CD14-positive monocyte (primary cell): ENCODE measurements around the gene MRPL10. TPM values are rescaled to one million over a fixed set of nuclear protein-coding genes. Genes with fewer than 3 reads are reported as not detected.

Experiments used
- DNase-seq, 3 donors: peaks; one replicate each; pipeline ENCODE4 v3.0.0-alpha.2; 2011 to 2022
- H2AFZ ChIP-seq: 2 replicates; pipeline ENCODE4 v1.6.0; 2012; ENCODE audit warnings: mild to moderate bottlenecking, low read depth, low read length, inconsistent platforms; ENCODE audit not compliant: insufficient read depth, poor library complexity, severe bottlenecking
- H3K27ac ChIP-seq, 2 donors: 1 replicate in 1 of 2; 2 replicates in 1 of 2; pipeline ENCODE4 v1.5.1; 2012 to 2013; ENCODE audit warnings: low read length in 2 of 2, control low read depth in 1 of 2, inconsistent platforms in 1 of 2, low read depth in 1 of 2, mild to moderate bottlenecking in 1 of 2
- H3K27me3 ChIP-seq, 2 donors: one replicate each; pipeline versions ENCODE4 v1.6.0 to v1.6.1; 2011 to 2013; ENCODE audit warnings: low read length in 2 of 2; ENCODE audit not compliant: control insufficient read depth in 2 of 2, insufficient read depth in 2 of 2
- H3K36me3 ChIP-seq, 2 donors: replicated peaks in 1 of 2; 1 replicate in 1 of 2; 2 replicates in 1 of 2; pipeline versions ENCODE4 v1.5.1 to v1.6.1; 2012 to 2013; ENCODE audit warnings: low read length in 2 of 2, control low read depth in 1 of 2, inconsistent platforms in 1 of 2, mild to moderate bottlenecking in 1 of 2; ENCODE audit not compliant: insufficient read depth in 2 of 2, control insufficient read depth in 1 of 2
- H3K4me1 ChIP-seq, 2 donors: 1 replicate in 1 of 2; 2 replicates in 1 of 2; pipeline versions ENCODE4 v1.5.1 to v1.6.1; 2012 to 2013; ENCODE audit warnings: low read length in 2 of 2, control low read depth in 1 of 2, inconsistent platforms in 1 of 2, mild to moderate bottlenecking in 1 of 2, moderate library complexity in 1 of 2; ENCODE audit not compliant: insufficient read depth in 2 of 2, control insufficient read depth in 1 of 2
- H3K4me2 ChIP-seq: replicated peaks from 2 replicates; pipeline ENCODE3; 2012; ENCODE audit warnings: low read length, moderate library complexity, mild to moderate bottlenecking; ENCODE audit not compliant: poor library complexity, severe bottlenecking; ENCODE audit errors: extremely low read depth
- H3K4me3 ChIP-seq, 3 experiments: fragments of 200-600 bp in 1 of 3; sonication (generic) in 1 of 3; replicated peaks in 1 of 3; 1 replicate in 2 of 3; 2 replicates in 1 of 3; pipeline ENCODE4 v1.5.1; 2011 to 2013; ENCODE audit warnings: low read length in 3 of 3, mild to moderate bottlenecking in 3 of 3, control low read depth in 2 of 3, low read depth in 2 of 3, inconsistent platforms in 1 of 3, moderate library complexity in 1 of 3
- H3K79me2 ChIP-seq: 2 replicates; pipeline ENCODE4 v1.6.0; 2012; ENCODE audit warnings: mild to moderate bottlenecking, control low read depth, inconsistent platforms, low read length, moderate library complexity; ENCODE audit not compliant: insufficient read depth
- H3K9ac ChIP-seq: 2 replicates; pipeline ENCODE4 v1.6.0; 2017; ENCODE audit warnings: low read length, mild to moderate bottlenecking; ENCODE audit not compliant: insufficient read depth, poor library complexity, severe bottlenecking
- H3K9me3 ChIP-seq, 2 donors: replicated peaks in 1 of 2; 1 replicate in 1 of 2; 2 replicates in 1 of 2; pipeline versions ENCODE4 v1.5.1 to v1.6.1; 2012 to 2013; ENCODE audit warnings: low read length in 2 of 2, control low read depth in 1 of 2; ENCODE audit not compliant: control insufficient read depth in 1 of 2, insufficient read depth in 1 of 2
- H4K20me1 ChIP-seq: 2 replicates; pipeline ENCODE4 v1.6.0; 2012; ENCODE audit warnings: mild to moderate bottlenecking, low read length, control low read depth, moderate library complexity; ENCODE audit not compliant: insufficient read depth
- H3K27ac Mint-ChIP-seq, 7 donors: one replicate each; pipeline ENCODE4 v1.8.0; 2020; ENCODE audit warnings: mild to moderate bottlenecking in 7 of 7, mixed read lengths in 7 of 7, moderate library complexity in 6 of 7, inconsistent platforms in 2 of 7
- H3K27me3 Mint-ChIP-seq, 3 donors: one replicate each; pipeline ENCODE4 v1.8.0; 2021 to 2022; ENCODE audit warnings: low read depth in 3 of 3, mild to moderate bottlenecking in 3 of 3, mixed read lengths in 3 of 3, moderate library complexity in 3 of 3, inconsistent platforms in 1 of 3
- H3K36me3 Mint-ChIP-seq, 2 donors: one replicate each; pipeline ENCODE4 v1.8.0; 2020; ENCODE audit warnings: mixed read lengths in 2 of 2, inconsistent platforms in 1 of 2, mild to moderate bottlenecking in 1 of 2
- H3K4me1 Mint-ChIP-seq: one replicate; pipeline ENCODE4 v1.8.0; 2020; ENCODE audit warnings: mild to moderate bottlenecking, mixed read lengths
- H3K4me3 Mint-ChIP-seq, 2 donors: one replicate each; pipeline ENCODE4 v1.8.0; 2020; ENCODE audit warnings: mild to moderate bottlenecking in 2 of 2, mixed read lengths in 2 of 2, moderate library complexity in 1 of 2
- H3K9me3 Mint-ChIP-seq, 7 donors: one replicate each; pipeline ENCODE4 v1.8.0; 2020 to 2022; ENCODE audit warnings: mixed read lengths in 7 of 7, mild to moderate bottlenecking in 6 of 7, moderate library complexity in 6 of 7, inconsistent platforms in 2 of 7
- CTCF ChIP-seq: fragments of 200-600 bp; IDR thresholded peaks from one replicate; pipeline ENCODE4 v1.8.0; 2022; ENCODE audit warnings: antibody characterized with exemption, mild to moderate bottlenecking
- WGBS: methylation state at CpG from one replicate; pipeline ENCODE4 v1.1.5; 2013; ENCODE audit warnings: missing lambda C conversion rate; ENCODE audit not compliant: insufficient coverage; 5-methylcytosine and 5-hydroxymethylcytosine counted together
- intact Hi-C, 2 donors: fragments of 100-400 bp; cut with micrococcal nuclease; formaldehyde crosslinking; loops; one replicate each; pipeline versions ENCODE4 v1.15.0 to v1.15.1; 2023
- polyA plus RNA-seq, 3 donors: library from polyadenylated mRNA; depleted of rRNA in 1 of 3; unstranded in 2 of 3; stranded (reverse) in 1 of 3; fragments of 300-500 nt in 2 of 3; fragments of >200 nt in 1 of 3; fragmentation: Illumina TruSeq in 2 of 3; gene quantifications; 1 replicate in 2 of 3; 2 replicates in 1 of 3; pipeline ENCODE4 v1.2.3, GENCODE V29; 2012 to 2021

Gene MRPL10
- polyA plus RNA-seq, 3 donors: 28.5 to 32.7 (median 32.6) TPM

DNA sequence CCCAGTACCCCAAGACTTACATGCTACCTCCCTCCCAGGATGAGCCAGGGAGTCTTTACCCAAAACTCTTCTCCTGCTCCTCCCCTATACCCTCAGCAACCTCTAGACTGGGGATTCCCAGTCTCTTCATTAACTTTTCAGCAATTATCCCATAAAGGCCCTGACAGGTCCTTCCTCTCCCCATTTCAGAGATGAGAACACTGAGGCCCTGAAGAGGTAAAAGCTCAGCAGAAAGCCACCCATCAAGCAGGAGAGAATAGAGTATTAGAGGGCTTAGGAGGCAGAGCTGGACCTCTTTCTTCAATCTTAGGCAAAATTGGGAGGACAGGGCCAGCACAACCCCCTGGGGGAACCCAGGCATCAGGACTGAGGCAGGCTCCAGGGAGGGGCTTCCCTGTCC, 25.5 kb upstream of the MRPL10 start:
- H3K79me2 ChIP-seq: no peaks in the 10 kb centered on the region
- H3K27me3 ChIP-seq: peaks cover 33 to 42% of the 10 kb centered on the region in 2 donors
- H2AFZ ChIP-seq: no peak overlapping the region
- DNase-seq: no peak
- no peak for TF ChIP-seq CTCF
- peaks cover 13% of the 10 kb centered on the region for H3K4me1 Mint-ChIP-seq
- H3K9me3 Mint-ChIP-seq: peaks cover 0 to 11% (median 7%) of the 10 kb centered on the region in 7 donors
- no peaks in the 10 kb centered on the region for H4K20me1 ChIP-seq
- no peak overlapping the region for H3K4me3 ChIP-seq
- H3K4me1 ChIP-seq: peaks cover 0 to 5% of the 10 kb centered on the region in 2 donors
- no peak overlapping the region for H3K27ac ChIP-seq
- H3K27me3 Mint-ChIP-seq: peaks cover 38 to 52% (median 49%) of the 10 kb centered on the region in 3 donors
- no peak overlapping the region for H3K4me3 Mint-ChIP-seq
- H3K27ac Mint-ChIP-seq: peak overlapping the region in 2 of 7 donors; percentile 21 to 26
- peaks cover 0 to 8% of the 10 kb centered on the region in 2 donors for H3K9me3 ChIP-seq
- H3K4me2 ChIP-seq: no peak overlapping the region
- peaks cover 0 to 7% of the 10 kb centered on the region in 2 donors for H3K36me3 Mint-ChIP-seq
- no peak overlapping the region for H3K9ac ChIP-seq
- intact Hi-C loops: no loop called here
- H3K36me3 ChIP-seq: no peaks in the 10 kb centered on the region

DNA sequence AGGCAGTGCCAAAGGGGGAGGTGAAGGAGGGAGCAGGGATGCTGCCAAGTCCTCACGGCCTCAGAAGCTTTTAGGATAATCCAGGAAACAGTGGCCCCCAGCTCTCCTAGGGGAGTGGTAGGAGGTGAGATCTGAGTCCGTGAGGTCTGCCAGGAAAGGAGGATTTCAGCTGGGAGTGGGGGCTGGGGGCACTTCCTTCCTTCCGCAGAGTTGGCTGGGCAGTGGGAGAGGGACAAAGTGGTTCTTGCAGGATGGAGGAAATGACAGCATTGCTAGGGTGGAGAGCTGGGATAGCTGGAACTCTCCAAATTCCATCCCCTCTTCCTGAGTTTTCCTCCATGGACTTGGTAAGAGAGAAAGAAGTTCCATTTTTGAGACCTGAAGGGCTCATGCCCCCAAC, 24.4 kb upstream of the MRPL10 start:
- Mint-ChIP-seq H3K27me3 (peaks cover 46 to 61% (median 56%) of the 10 kb centered on the region in 3 donors), H3K4me3 (peak overlapping the region in 1 of 2 donors; percentile 52), H3K36me3 (peaks cover 0 to 8% of the 10 kb centered on the region in 2 donors), H3K4me1 (peaks cover 16% of the 10 kb centered on the region), H3K9me3 (peaks cover 0 to 11% (median 7%) of the 10 kb centered on the region in 7 donors), H3K27ac (no peak overlapping the region)
- H3K4me3 ChIP-seq: no peak overlapping the region
- intact Hi-C loops: no loop called here
- no peak overlapping the region for H2AFZ ChIP-seq
- no peak overlapping the region for H3K4me2 ChIP-seq
- H4K20me1 ChIP-seq: no peaks in the 10 kb centered on the region
- H3K27ac ChIP-seq: no peak overlapping the region
- H3K27me3 ChIP-seq: peaks cover 43 to 52% of the 10 kb centered on the region in 2 donors
- no peak overlapping the region for H3K9ac ChIP-seq
- WGBS: 36% methylated on average over 2 of the region's 3 CpGs
- no peak for TF ChIP-seq CTCF
- peaks cover 0 to 9% of the 10 kb centered on the region in 2 donors for H3K9me3 ChIP-seq
- no peak for DNase-seq
- H3K36me3 ChIP-seq: no peaks in the 10 kb centered on the region
- H3K4me1 ChIP-seq: peaks cover 0 to 11% of the 10 kb centered on the region in 2 donors
- H3K79me2 ChIP-seq: no peaks in the 10 kb centered on the region
